GM12878 (cell line): ENCODE measurements around the gene FBXO38.

Experiments
- BMI1 ChIP-seq: fragments of 450-650 bp; IDR thresholded peaks from 2 replicates; pipeline ENCODE4 v1.6.1; 2016; ENCODE audit warnings: mild to moderate bottlenecking, moderate library complexity, borderline replicate concordance
- CHD2 ChIP-seq: IDR thresholded peaks from 2 replicates; pipeline ENCODE4 v1.6.1; 2011; ENCODE audit warnings: low read depth, low read length, improper control_type of control experiment, borderline replicate concordance
- CTCF ChIP-seq, 3 experiments: IDR thresholded peaks in 2 of 3; conservative IDR thresholded peaks in 1 of 3; 2 replicates each; pipeline ENCODE4 v1.5.1; 2011; ENCODE audit warnings: low read depth in 3 of 3, low read length in 3 of 3, mild to moderate bottlenecking in 3 of 3, control low read depth in 2 of 3, moderate library complexity in 2 of 3, inconsistent platforms in 1 of 3, mixed read lengths in 1 of 3; ENCODE audit not compliant: control insufficient read depth in 2 of 3, insufficient read depth in 1 of 3; ENCODE audit errors: extremely low read depth in 1 of 3
- EP300 ChIP-seq, 2 experiments: fragments of 150-350 bp in 1 of 2; IDR thresholded peaks; 2 replicates each; pipeline ENCODE4 v1.6.1; 2011 to 2012; ENCODE audit warnings: low read depth in 2 of 2, low read length in 2 of 2, borderline replicate concordance in 1 of 2, improper control_type of control experiment in 1 of 2, inconsistent platforms in 1 of 2; ENCODE audit not compliant: control insufficient read depth in 1 of 2
- ETV6 ChIP-seq, 2 experiments: fragments of 450-650 bp in 1 of 2; IDR thresholded peaks in 1 of 2; conservative IDR thresholded peaks in 1 of 2; 2 replicates each; pipeline ENCODE4 v1.6.1; 2014; ENCODE audit warnings: antibody characterized with exemption in 1 of 2, borderline replicate concordance in 1 of 2, low read depth in 1 of 2, mild to moderate bottlenecking in 1 of 2, moderate library complexity in 1 of 2
- IKZF1 ChIP-seq: fragments of 450-650 bp; conservative IDR thresholded peaks from 2 replicates; pipeline ENCODE4 v1.6.1; 2017; ENCODE audit warnings: antibody characterized with exemption, mild to moderate bottlenecking
- MAX ChIP-seq: IDR thresholded peaks from 2 replicates; pipeline ENCODE4 v1.6.1; 2012; ENCODE audit warnings: low read depth, low read length, improper control_type of control experiment
- NFIC ChIP-seq: IDR thresholded peaks from 2 replicates; pipeline ENCODE4 v1.6.1; 2012; ENCODE audit warnings: low read depth, mild to moderate bottlenecking, inconsistent platforms, low read length, moderate library complexity
- POLR2AphosphoS2 ChIP-seq: IDR thresholded peaks from 2 replicates; pipeline ENCODE4 v1.6.1; 2011; ENCODE audit warnings: low read depth, mild to moderate bottlenecking, low read length, improper control_type of control experiment, moderate library complexity
- POLR2AphosphoS5 ChIP-seq: IDR thresholded peaks from 2 replicates; pipeline ENCODE4 v1.6.1; 2011; ENCODE audit warnings: mild to moderate bottlenecking, low read length, inconsistent platforms
- RELB ChIP-seq: fragments of 450-650 bp; IDR thresholded peaks from 2 replicates; pipeline ENCODE4 v1.6.1; 2017; ENCODE audit warnings: low read depth, mild to moderate bottlenecking, moderate library complexity
- SMC3 ChIP-seq: IDR thresholded peaks from 2 replicates; pipeline ENCODE4 v1.6.1; 2011; ENCODE audit warnings: low read length, improper control_type of control experiment, borderline replicate concordance
- SREBF2 ChIP-seq: IDR thresholded peaks from 2 replicates; pipeline ENCODE4 v1.6.1; 2012; ENCODE audit warnings: mild to moderate bottlenecking, low read length
- STAT1 ChIP-seq: fragments of 450-650 bp; conservative IDR thresholded peaks from 2 replicates; pipeline ENCODE4 v1.6.1; 2014; ENCODE audit warnings: antibody characterized with exemption, mild to moderate bottlenecking

- TF ChIP-seq IKZF1 (no peak), SMC3 (no peak), CHD2 (no peak), CTCF (IDR thresholded peaks at IDR 0.05 in 2 of 3, conservative IDR thresholded peaks at IDR 0.05 in 1 of 3; ENCODE audit: control insufficient read depth in 2 of 3, extremely low read depth in 1 of 3, insufficient read depth in 1 of 3, low read depth in 3 of 3, low read length in 3 of 3) (no peak), POLR2AphosphoS5 (no peak), MAX (no peak), BMI1 (no peak), NFIC (no peak), EP300 (IDR thresholded peaks at IDR 0.05; ENCODE audit: borderline replicate concordance in 1 of 2, control insufficient read depth in 1 of 2, low read depth in 2 of 2, low read length in 2 of 2) (no peak), RELB (no peak), ETV6 (conservative IDR thresholded peaks at IDR 0.05 in 1 of 2, IDR thresholded peaks at IDR 0.05 in 1 of 2; ENCODE audit: borderline replicate concordance in 1 of 2, low read depth in 1 of 2) (no peak), SREBF2 (no peak), POLR2AphosphoS2 (no peak), STAT1 (no peak)
Measured at GRCh38 chr5:148385094-148385493, 1.3 kb downstream of the FBXO38 start.
